ENCODE results near the gene CTSD.

The CTSD gene

GRCh38 chr11:1742869-1743584, 20.7 kb downstream of the CTSD start:
- no peak for DNase-seq

- no peak for DNase-seq
Observed at GRCh38 chr11:1742371-1742770, 21.4 kb downstream of the CTSD start.

DNA sequence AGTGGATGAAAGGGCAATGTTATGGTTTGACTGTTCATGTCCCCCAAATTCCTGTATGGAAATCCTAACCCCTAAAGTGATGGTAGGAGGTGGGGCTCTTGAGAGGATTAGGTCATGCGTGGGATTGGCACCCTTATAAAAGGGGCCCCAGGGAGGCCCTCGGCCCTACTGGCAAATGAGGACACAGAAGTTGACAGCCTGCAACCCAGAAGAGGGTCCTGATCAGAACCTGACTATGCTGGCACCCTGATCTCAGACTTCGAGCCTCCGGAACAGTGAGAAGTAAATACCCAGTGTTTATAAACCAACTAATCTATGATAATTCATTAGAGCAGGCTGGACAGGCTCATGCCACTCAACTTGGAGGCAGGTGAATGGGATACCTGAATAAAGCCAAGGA, 22.0 kb downstream of the CTSD start:
- DNase-seq = no peak

DNA sequence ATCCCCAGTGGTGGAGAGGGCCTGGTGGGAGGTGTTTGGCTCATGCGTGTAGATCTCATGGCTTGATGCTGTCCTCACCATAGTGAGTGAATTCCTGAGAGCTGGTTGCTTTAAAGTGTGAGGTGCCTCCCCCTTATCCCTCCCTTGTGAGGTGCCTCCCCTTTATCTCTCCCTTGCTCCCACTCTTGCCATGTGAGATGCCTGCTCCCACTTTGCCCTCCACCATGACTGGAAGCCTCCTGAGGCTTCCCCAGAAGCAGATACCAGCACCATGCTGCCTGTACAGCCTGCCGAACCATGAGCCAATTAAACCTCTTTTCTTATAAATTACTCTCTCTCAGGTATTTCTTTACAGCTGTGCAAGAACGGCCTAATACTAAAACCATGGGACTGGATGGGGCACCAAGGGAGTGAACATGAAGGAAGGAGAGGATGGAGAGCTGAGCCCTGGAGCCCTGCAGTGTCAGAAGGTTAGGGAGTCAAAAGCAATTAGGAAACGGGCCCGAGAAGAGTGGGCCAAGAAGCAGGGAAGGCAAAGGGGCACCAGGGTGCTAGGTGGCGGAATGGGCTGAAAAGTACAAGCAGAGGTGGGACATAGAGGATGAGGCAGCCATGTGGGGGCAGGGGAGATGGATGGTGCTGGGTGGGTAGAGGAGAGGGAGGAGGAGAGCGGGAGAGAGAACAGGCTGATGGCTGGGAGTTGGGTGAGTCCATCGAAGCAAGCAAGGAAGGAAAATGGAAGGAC, 22.8 kb downstream of the CTSD start:
- no peak for DNase-seq

DNA sequence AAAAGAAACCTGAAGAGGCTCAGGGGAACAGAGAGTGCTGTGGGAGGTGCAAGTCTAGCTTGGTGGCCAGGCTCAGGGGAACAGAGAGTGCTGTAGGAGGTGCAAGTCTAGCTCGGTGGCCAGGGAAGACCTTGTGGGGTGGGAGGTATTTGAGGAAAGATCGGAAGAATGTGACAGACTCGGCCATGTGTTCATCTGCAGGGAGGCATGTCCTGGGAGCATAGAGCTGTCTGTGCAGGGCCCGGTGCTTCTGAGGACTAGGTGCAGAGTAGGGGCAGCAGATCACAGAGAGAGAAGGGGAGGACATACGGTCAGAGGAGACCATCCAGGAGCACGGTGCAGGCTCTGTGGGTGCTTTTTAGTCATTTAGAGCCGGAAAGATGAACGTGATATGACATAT, 24.2 kb downstream of the CTSD start:
- no peak for DNase-seq

DNA sequence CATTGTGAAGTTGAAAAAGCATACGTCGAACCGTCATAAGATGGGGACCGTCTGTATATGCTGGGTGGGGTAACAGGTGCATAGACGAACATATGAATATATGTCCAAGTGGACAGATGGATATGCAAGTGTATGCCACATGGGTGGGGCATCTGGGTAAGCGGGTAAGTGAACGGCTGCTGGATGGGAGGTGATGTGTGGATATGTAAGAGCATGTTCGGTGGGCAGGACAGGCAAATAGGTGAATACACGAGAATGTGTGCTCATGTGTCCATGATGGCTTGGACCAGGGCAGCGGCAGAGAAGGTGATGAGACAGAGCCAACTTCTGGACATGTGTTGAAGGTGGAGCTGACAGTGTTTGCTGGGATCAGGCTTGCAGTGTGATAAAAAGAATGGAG, 25.3 kb downstream of the CTSD start:
- no peak for DNase-seq

DNA sequence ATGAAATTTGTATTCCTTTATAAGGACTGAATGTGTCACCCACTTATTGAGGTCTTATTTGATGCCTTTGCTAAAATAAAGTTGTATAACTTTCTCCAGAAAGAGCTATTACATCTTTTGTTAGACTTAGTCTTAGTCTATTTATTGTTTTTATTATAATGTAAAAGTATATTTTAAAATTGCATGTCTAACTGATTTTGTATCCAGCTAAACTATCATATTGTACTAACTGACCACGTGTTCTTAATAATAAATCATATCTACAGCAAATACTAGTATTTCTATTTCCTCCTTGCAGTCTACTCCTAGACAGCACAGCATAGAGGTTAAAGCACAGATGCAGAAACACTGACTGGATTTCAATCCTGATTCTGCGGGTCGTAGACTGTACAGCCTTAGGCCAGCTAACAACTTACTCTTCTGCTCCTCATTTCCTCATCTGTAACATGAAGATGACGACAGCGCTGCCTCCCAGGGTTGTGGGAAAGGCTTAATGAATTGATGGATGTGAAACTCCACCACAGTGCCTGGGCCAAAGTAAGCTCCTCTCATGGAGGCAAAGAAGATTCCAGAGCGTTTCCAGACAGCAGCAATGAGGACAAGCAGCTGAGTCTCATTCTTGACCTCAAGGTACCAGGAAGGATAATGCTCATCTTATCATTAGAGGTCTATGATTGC, 26.5 kb downstream of the CTSD start:
- DNase-seq = no peak

GRCh38 chr11:1736447-1736992, 27.2 kb downstream of the CTSD start:
- no peak for DNase-seq

- DNase-seq = no peak
Observed at GRCh38 chr11:1735271-1735670, 28.5 kb downstream of the CTSD start.

DNA sequence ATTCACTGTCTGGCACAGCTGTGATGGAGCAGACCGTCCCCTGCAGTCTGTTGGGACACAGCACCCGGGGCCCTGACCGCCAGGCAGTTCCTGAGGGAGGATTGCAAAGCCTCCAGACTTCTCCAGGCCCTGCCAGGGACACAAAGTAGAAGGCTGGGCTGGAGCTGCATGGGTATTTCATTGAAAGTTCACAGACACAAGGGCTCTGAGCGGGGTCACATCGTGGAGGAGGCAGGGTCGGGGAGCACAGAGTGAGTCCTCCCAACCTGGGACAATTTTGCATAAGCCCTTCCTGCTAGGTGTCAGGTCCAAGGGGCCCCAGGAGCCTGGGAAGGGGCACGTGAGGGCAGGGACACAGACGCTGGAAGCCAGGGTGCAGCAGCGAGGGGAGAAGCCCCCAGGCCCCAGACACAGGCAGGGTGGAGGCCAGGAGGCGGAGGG, 29.1 kb downstream of the CTSD start:
- no peak for DNase-seq

GRCh38 chr11:1733716-1734640, 29.7 kb downstream of the CTSD start:
- DNase-seq = no peak

DNA sequence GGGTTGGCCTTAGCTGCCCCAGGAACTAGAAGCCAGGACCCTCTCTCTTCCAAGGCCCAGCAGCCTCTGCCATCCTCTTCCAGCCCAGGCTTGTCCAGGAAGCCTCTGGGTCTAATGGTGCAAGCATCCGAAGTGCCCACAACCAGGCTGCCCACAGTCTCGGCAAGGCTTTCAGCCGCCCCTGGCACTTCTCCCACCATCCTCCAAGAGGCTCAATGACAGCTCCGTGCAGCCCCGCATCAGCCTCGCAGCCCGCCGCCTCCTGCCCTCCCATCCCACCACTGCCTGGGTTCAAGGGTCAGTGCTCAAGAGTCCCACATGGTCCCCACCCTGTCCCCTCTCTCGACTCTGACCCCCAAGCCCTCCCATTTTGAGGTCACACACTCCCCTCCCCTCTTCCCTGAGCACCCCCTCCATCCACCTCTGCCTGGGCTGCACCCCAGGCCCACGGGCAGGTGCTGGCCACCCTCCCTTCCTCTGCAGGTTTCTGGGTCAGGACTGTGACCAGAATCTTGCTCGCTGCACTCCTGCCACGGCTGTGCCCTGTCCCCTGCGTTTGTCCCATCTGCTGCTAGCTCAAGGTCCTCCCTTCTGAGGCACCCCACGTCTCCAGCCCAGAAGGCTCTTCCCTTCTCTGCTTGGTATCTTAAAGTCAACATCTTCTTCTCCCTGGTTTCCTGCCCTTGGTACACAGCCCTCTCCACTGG, 30.6 kb downstream of the CTSD start:
- no peak for DNase-seq

DNA sequence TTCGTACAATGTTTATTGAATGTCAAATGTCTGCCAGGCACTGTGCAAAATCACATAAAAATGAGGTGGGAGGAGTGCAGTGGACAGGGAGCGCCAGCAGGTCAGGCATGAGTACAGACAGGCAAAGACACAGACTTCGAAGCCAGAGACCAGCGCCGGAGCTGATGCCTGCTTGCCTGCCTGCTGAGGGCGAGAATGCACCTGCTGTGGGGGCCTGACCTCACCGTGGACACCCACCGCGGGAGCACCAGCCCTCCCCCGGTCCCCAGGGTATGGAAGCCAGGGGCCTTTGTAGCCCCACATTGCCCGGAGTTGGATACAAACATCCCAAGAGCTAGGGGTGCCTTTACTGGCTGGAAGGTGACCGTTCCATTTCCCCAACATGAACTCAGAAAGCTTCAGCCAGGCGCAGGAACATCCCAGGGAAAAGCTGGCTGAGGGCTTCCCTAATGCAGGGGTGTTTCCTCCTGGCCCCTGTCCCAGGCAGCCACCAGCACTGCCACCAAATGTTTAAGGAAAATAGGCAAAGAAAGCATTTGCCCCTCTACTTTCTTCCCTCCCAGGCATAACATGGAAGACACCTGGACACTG, 31.2 kb downstream of the CTSD start:
- DNase-seq = no peak

- no peak for DNase-seq
Observed at GRCh38 chr11:1731451-1732059, 32.2 kb downstream of the CTSD start.

DNA sequence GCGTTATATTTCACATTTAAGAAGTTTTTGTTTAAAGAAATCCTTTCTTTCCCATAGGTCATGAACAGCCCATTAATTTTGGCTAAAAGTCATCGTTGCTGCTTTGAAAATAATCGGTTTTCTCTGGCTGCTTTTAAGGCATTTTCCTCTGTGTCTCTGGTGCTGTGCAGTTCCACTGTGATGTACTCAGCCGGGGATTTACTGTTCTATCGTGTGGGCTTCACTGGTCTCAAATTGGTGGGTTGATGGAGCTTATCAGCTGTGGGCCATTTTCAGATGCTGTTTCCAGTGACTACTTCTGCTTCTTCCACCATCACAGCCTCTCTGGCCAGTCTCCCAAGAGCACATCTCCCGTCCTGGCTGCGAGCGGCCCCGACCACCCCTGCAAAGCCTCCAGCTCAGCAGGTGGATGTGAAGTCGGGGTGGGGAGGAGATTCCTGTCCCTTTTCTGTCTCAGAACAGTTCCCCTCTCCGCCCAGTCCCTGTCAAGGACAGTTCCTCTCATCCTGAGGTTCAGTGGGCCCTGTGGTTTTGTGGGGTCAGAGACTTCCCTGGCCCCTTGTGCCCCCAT, 33.6 kb downstream of the CTSD start:
- DNase-seq = no peak

DNA sequence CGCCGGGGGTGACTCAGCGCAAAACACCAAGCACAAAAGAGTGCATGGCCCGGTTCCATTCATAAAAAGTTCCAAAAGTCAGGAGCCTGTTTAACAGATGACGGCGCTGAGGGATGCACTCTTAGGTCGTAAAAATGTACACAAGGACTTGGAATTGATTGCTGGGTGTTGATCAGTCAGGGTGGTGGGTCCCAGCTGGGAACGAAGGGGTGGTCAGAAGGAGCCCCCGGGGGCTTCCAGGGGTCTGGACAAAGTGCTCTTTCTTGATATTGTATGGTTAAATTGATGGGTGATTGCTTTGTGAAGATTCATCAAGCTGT, 34.1 kb downstream of the CTSD start:
- DNase-seq = no peak

DNA sequence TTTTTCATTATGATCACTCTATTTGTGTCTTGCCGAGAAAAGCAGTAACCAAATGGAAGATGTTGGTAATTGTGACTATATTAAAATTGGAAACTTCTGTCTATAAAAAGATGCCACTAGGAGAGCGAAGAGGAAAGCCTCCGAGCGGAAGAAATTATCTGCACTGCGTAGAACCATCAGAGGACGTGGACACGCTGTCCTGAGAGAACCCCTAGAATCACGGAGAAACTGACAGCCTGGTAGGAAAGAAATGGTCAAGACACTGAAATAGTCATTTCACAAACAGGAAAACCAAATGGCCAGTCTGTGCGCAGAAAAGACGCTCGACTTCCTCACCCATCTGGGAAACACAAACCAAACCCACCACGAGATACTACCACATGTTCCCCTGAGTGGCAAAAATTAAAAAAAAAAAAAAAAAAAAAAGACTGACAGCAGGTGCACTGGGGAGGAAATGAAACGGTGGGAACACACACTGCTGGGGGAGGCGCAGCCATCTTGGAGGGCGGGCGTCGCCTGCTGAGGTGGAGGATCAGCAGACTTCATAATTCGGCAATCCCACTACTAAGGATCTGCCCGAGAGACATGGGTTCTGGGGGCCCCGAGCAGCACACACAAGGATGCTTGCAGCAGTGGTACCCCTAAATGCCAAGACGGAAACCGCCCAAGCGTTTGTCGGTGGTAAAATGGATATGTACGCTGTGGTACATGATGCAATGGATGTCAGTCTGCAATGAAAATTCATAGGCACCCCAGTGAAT, 34.6 kb downstream of the CTSD start:
- DNase-seq = no peak

- no peak for DNase-seq
Observed at GRCh38 chr11:1728301-1728700, 35.4 kb downstream of the CTSD start.

DNA sequence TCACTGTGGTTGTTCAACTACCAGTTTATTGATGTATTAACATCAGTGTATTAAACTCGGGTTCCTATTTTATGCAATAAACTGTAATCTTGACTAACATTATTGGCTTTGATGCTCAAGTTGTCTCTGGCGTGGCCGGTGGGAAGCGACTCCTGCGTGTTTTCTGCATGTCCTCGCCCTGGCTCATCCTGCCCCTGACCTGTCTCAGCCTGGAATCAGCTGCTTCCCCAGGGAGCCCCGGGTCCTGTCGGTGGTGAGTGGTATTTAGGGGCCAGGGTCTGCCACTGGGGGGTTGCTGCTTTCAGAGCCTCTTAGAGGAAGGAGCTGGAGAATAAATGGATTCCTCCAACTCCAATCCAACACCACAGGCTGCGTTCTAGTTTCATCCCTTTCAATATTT, 35.9 kb downstream of the CTSD start:
- no peak for DNase-seq

DNA sequence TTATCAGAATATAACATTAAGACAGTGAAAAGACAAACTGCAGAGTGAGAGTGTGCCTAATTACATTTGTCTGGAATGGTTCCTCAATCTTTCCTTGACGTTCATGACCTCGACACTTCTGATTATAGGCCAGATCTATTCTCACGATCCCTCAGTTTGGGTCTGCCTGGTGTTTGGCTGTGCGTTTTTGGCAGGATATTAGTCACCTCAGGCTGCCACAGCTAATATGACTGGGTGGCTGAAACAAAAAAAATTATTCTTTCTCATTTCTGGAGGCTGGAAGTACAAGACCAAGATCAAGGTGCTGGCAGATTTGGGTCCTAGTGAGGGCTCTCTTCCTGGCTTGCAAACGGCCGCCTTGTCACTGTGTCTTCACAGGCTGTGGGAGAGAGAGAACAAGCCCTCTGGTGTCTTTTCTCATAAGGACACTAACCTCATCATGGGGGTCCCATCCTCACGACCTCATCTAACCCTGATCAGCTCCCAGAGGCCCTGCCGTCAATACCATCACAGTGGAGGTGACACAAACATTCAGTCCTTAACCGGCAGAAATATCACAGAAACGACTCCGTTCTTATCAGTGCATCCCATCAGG, 36.5 kb downstream of the CTSD start:
- DNase-seq = no peak

Data from stimulated activated CD4-positive, alpha-beta T cell treated with anti-CD3 and anti-CD28 coated beads, Interleukin-1b, Interleukin-23, amount 100 ng/mL, for 48 hours (primary cell).